ENCODE results near the gene CASKIN1. TPM values are rescaled to one million over a fixed set of nuclear protein-coding genes. Genes with fewer than 3 reads are reported as not detected.

The CASKIN1 gene
- total RNA-seq, 2 donors from 2014 or later: 0.11 to 0.15 TPM

- intact Hi-C loops (cut with DNase I, micrococcal nuclease): no loop called here
- no peak for DNase-seq
- ATAC-seq: no peak
These were observed 3.9 kb upstream of the CASKIN1 start for GRCh38 chr16:2200313-2200712.

- DNase-seq (no peak), ATAC-seq (no peak)
- intact Hi-C loops (cut with DNase I, micrococcal nuclease): no loop called here
These were observed 3.3 kb upstream of the CASKIN1 start for GRCh38 chr16:2199621-2200139.

- intact Hi-C loops (cut with DNase I, micrococcal nuclease): no loop called here
- ATAC-seq (no peak), DNase-seq (no peak)
These were observed 2.7 kb upstream of the CASKIN1 start for GRCh38 chr16:2199095-2199494.

- no peak for ATAC-seq
- intact Hi-C loops (cut with DNase I, micrococcal nuclease): no loop called here
These were observed 1.9 kb upstream of the CASKIN1 start for GRCh38 chr16:2198283-2198682.

GRCh38 chr16:2197765-2198164 lies 1.4 kb upstream of the CASKIN1 start:
- intact Hi-C loops (cut with DNase I, micrococcal nuclease): no loop called here
- ATAC-seq (no peak), DNase-seq (no peak)

More at GRCh38 chr16:2198283-2198682, 1.9 kb upstream of the CASKIN1 start:
- no peak for DNase-seq

GRCh38 chr16:2196981-2197511 lies 641 bp upstream of the CASKIN1 start:
- DNase-seq (no peak), ATAC-seq (no peak)
- intact Hi-C loops (cut with DNase I, micrococcal nuclease): no loop called here

- intact Hi-C loops (cut with DNase I, micrococcal nuclease): no loop called here
- DNase-seq (no peak), ATAC-seq (peak; percentile 39)
These were observed 863 bp downstream of the CASKIN1 start for GRCh38 chr16:2195322-2196161.

- peak; percentile 56 to 68 for DNase-seq
These were observed 1.5 kb downstream of the CASKIN1 start for GRCh38 chr16:2194852-2195321.

GRCh38 chr16:2194166-2194834 lies 2.1 kb downstream of the CASKIN1 start:
- no peak for DNase-seq
- intact Hi-C loops (cut with DNase I, micrococcal nuclease): no loop called here
- ATAC-seq: no peak

More at GRCh38 chr16:2194852-2195321, 1.5 kb downstream of the CASKIN1 start:
- intact Hi-C loops (cut with DNase I, micrococcal nuclease): no loop called here
- peak; percentile 94 for ATAC-seq

- intact Hi-C loops (cut with DNase I, micrococcal nuclease): no loop called here
- DNase-seq: no peak
- no peak for ATAC-seq
These were observed 5.0 kb downstream of the CASKIN1 start for GRCh38 chr16:2191446-2191706.

- ATAC-seq (no peak), DNase-seq (no peak)
- intact Hi-C loops (cut with DNase I, micrococcal nuclease): no loop called here
These were observed 5.6 kb downstream of the CASKIN1 start for GRCh38 chr16:2190659-2191445.

- no peak for DNase-seq
- ATAC-seq: no peak
- intact Hi-C loops (cut with DNase I, micrococcal nuclease): no loop called here
These were observed 6.3 kb downstream of the CASKIN1 start for GRCh38 chr16:2190002-2190658.

GRCh38 chr16:2189252-2189893 lies 7.0 kb downstream of the CASKIN1 start:
- intact Hi-C loops (cut with DNase I, micrococcal nuclease): no loop called here
- ATAC-seq (no peak), DNase-seq (no peak)

GRCh38 chr16:2188395-2188794 lies 8.0 kb downstream of the CASKIN1 start:
- ATAC-seq (no peak), DNase-seq (no peak)
- intact Hi-C loops (cut with DNase I, micrococcal nuclease): no loop called here

- peak; percentile 48 for ATAC-seq
- DNase-seq: no peak
- intact Hi-C loops (cut with DNase I, micrococcal nuclease): no loop called here
These were observed 9.2 kb downstream of the CASKIN1 start for GRCh38 chr16:2187212-2187611.

GRCh38 chr16:2186505-2186904 lies 9.9 kb downstream of the CASKIN1 start:
- ATAC-seq (no peak), DNase-seq (no peak)
- intact Hi-C loops (cut with DNase I, micrococcal nuclease): no loop called here

GRCh38 chr16:2186064-2186463 lies 10.3 kb downstream of the CASKIN1 start:
- ATAC-seq (no peak), DNase-seq (no peak)
- intact Hi-C loops (cut with DNase I, micrococcal nuclease): no loop called here

- intact Hi-C loops (cut with DNase I, micrococcal nuclease): no loop called here
- no peak for ATAC-seq
These were observed 11.4 kb downstream of the CASKIN1 start for GRCh38 chr16:2184962-2185361.

More at GRCh38 chr16:2184962-2185361, 11.4 kb downstream of the CASKIN1 start:
- no peak for DNase-seq

Data from left colon (tissue), 2 donors.